HG02759 (cell line): Measurements from ENCODE around the gene C7orf25.

ENCODE experiments used
- ATAC-seq: cut with Tn5 transposase; IDR thresholded peaks from one replicate; pipeline ENCODE4 v1.9.1; 2021; ENCODE audit warnings: mild to moderate bottlenecking, moderate library complexity; ENCODE audit not compliant: unreplicated experiment

C7orf25 gene

DNA sequence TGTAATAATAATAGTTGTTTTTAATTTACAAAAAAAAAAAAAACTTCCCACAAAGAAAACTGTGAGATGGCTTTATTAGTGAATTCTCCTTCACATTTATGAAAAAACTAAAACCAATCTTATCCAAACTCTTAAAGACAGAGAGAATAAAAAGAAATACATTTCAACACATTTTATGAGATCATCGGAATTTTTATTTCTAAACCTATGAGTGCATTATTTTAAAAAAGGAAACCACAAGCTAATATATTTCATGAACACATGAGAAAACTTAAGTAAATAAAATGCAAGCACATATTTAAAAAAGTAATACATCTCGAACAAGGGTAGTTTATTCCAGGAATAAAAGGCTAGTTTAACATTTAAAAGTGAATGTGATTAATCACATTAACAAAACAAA, 31.5 kb downstream of the C7orf25 start:
- ATAC-seq = no peak

DNA sequence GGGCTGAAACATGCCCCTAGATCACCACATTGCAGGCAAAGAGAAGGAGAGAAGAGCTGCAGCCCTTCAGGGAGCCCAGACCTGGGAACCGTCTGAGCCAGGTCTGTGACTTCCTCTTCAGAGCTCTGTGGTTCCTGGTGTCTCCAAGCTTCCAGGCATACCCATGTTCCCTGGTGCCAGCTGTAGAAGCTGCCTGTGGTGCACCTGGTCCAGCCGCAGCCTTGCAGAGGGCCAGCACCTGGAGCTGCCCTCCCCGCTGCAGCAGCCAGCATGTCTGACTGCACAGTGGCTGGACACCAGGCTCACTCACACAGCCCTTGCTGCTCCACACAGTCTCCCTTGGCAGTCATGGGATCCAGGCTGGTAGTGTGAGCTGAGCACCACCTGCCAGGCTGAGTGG, 33.6 kb downstream of the C7orf25 start:
- no peak for ATAC-seq

DNA sequence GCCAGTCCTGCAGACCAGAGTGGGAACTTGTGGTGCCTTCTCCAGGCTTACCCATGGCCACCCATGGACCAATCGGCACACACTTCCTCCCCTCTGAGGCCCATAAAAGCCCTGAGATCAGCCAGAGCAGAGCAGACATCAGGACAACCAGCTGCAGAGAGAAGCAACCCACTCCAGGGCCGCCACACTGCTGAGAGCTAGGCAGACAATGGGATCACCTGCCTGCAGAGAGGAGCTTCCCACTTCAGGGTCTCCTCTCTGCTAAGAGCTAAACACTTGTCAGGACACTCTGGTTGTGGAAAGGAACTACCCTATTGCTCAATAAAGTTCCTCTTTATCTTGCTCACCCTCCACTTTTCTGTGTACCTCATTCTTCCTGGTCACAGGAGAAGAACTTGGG, 34.0 kb downstream of the C7orf25 start:
- no peak for ATAC-seq

DNA sequence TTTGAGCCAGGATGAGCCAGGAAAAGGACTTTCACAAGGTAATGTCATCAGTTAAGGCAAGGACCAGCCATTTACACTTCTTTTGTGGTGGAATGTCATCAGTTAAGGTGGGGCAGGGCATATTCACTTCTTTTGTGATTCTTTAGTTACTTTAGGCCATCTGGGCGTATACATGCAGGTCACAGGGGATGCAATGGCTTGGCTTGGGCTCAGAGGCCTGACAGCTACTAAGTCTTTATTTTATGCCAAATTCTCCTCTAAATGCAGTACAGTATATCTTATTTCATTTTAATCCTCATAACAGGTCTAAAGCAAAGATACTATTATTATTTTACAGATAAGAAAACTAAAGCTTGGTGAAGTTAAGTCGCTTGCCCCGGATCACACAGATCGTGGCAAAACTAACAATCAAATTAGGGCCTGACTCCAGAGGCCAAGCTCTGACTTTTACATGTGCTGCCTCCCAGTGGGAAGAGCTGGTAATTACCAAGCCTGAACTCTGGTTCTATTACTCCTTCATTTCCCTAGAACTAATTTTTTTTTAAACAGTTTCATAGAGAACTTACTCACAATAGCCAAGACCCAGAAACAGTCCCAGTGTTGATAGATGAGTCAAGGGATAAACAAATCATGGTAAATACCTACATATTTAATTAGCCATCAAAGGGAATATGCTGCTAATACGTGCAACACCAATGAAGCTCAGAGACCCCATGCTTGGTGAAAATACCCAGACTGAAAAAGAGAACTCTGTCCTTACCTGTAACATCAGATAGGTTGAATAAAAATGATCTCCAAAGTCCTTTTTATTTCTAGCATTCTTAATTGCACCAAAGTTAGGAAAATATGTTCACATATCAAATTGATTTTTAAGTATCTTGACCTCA, 35.4 kb downstream of the C7orf25 start:
- ATAC-seq = peak; percentile 81

DNA sequence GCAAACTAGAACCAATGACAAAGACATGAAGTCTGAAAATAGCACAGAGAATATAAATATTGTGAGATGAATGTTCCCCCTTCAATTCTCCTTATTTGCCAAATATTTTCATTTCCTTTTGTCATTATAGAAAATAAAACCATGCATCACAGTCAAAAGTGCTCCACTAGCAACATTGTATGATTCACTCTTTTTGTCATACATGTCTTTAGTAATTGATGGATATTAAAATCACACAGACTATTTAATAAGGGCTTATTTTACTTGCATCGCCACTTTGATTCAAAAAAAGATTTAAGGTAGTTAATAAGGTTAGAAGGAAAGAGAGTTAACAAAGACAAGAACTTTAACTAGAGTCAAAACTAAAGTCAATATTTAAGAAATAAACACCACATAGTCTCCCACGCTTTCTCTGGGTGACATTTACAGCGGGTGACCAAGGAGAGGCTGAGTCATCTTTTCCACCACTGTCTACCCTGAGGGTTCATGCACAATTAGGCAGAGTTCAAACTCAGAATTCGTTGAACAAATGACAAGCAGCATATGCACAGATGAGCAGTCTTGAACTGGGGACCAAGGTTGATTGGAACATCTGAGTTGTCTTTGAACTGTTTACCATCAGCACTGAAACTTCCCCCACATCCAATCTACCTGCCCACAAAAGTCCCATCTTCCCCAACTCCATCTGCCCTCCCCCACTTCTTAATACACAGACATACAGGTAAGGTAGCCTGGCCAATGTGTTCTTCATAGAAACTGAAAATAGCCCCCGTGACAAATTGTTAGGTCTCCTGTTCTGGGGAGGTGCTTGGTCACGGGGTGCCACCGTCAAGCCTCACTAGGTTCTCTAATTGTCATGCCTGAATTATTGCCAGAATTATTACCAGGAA, 42.5 kb downstream of the C7orf25 start:
- peak; percentile 99 for ATAC-seq

DNA sequence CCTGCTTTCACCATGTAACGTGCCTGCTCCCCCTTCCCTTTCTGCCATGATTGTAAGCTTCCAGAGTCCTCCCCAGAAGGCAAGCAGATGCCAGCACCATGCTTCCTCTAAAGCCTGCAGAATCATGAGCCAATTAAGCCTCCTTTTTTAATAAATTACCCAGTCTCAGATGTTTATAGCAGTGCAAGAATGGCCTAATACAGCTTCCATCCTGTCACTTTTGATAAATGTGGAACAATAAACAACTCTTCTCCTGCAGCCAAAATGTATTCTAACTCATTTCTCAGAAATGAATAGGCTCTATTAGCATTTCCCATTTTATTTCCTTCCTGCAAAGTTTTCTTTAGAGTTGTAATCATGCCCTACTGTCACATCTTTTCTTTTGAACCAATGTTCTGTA, 43.4 kb downstream of the C7orf25 start:
- no peak for ATAC-seq
